ENCODE measurements around the gene ASPN. TPM values are rescaled to one million over a fixed set of nuclear protein-coding genes. Genes with fewer than 3 reads are reported as not detected.

The ASPN gene
- total RNA-seq, 2 donors from 2014 or later = not detected

- DNase-seq (ENCODE audit: low spot score in 2 of 2) = no peak
- Mint-ChIP-seq H3K9me3 (no peaks in the 10 kb centered on the region), H3K36me3 (no peaks in the 10 kb centered on the region), H3K27ac (no peak overlapping the region)
- no peak for ATAC-seq
Measured at GRCh38 chr9:92508018-92508820, 25.9 kb upstream of the ASPN start.

GRCh38 chr9:92507496-92507895, 25.2 kb upstream of the ASPN start:
- Mint-ChIP-seq H3K36me3 (no peaks in the 10 kb centered on the region), H3K9me3 (no peaks in the 10 kb centered on the region), H3K27ac (no peak overlapping the region)
- DNase-seq (ENCODE audit: low spot score in 2 of 2) (no peak), ATAC-seq (no peak)

GRCh38 chr9:92507005-92507404, 24.7 kb upstream of the ASPN start:
- Mint-ChIP-seq H3K9me3 (no peaks in the 10 kb centered on the region), H3K36me3 (no peaks in the 10 kb centered on the region), H3K27ac (no peak overlapping the region)
- DNase-seq (ENCODE audit: low spot score in 2 of 2) = no peak
- no peak for ATAC-seq

- DNase-seq (ENCODE audit: low spot score in 2 of 2) (no peak), ATAC-seq (no peak)
- H3K9me3 Mint-ChIP-seq = no peaks in the 10 kb centered on the region
- peak overlapping the region in 1 of 2 donors; percentile 66 for H3K27ac Mint-ChIP-seq
- H3K36me3 Mint-ChIP-seq = no peaks in the 10 kb centered on the region
Measured at GRCh38 chr9:92506184-92506857, 24.0 kb upstream of the ASPN start.

- Mint-ChIP-seq H3K36me3 (no peaks in the 10 kb centered on the region), H3K9me3 (no peaks in the 10 kb centered on the region), H3K27ac (peak overlapping the region in 1 of 2 donors; percentile 33)
- DNase-seq (ENCODE audit: low spot score in 2 of 2) = no peak
- ATAC-seq = no peak
Measured at GRCh38 chr9:92504881-92505280, 22.6 kb upstream of the ASPN start.

- Mint-ChIP-seq H3K36me3 (no peaks in the 10 kb centered on the region), H3K9me3 (no peaks in the 10 kb centered on the region), H3K27ac (no peak overlapping the region)
- ATAC-seq (no peak), DNase-seq (ENCODE audit: low spot score in 2 of 2) (no peak)
Measured at GRCh38 chr9:92503156-92503555, 20.9 kb upstream of the ASPN start.

- ATAC-seq = peak; percentile 45 to 59
- H3K36me3 Mint-ChIP-seq = no peaks in the 10 kb centered on the region
- no peak for DNase-seq (ENCODE audit: low spot score in 2 of 2)
- no peaks in the 10 kb centered on the region for H3K9me3 Mint-ChIP-seq
- H3K27ac Mint-ChIP-seq = no peak overlapping the region
Measured at GRCh38 chr9:92501671-92502393, 19.5 kb upstream of the ASPN start.

- no peak overlapping the region for H3K27ac Mint-ChIP-seq
- H3K36me3 Mint-ChIP-seq = no peaks in the 10 kb centered on the region
- ATAC-seq (no peak), DNase-seq (ENCODE audit: low spot score in 2 of 2) (no peak)
- no peaks in the 10 kb centered on the region for H3K9me3 Mint-ChIP-seq
Measured at GRCh38 chr9:92500725-92501124, 18.4 kb upstream of the ASPN start.

GRCh38 chr9:92499701-92500100, 17.4 kb upstream of the ASPN start:
- H3K27ac Mint-ChIP-seq = no peak overlapping the region
- no peaks in the 10 kb centered on the region for H3K36me3 Mint-ChIP-seq
- no peak for ATAC-seq
- no peaks in the 10 kb centered on the region for H3K9me3 Mint-ChIP-seq
- no peak for DNase-seq (ENCODE audit: low spot score in 2 of 2)

- no peak for ATAC-seq
- H3K9me3 Mint-ChIP-seq = no peaks in the 10 kb centered on the region
- H3K27ac Mint-ChIP-seq = no peak overlapping the region
- no peaks in the 10 kb centered on the region for H3K36me3 Mint-ChIP-seq
- no peak for DNase-seq (ENCODE audit: low spot score in 2 of 2)
Measured at GRCh38 chr9:92496396-92497176, 14.3 kb upstream of the ASPN start.

- Mint-ChIP-seq H3K9me3 (no peaks in the 10 kb centered on the region), H3K27ac (no peak overlapping the region), H3K36me3 (no peaks in the 10 kb centered on the region)
- ATAC-seq (no peak), DNase-seq (ENCODE audit: low spot score in 2 of 2) (no peak)
Measured at GRCh38 chr9:92494856-92495255, 12.6 kb upstream of the ASPN start.

- Mint-ChIP-seq H3K9me3 (no peaks in the 10 kb centered on the region), H3K36me3 (no peaks in the 10 kb centered on the region), H3K27ac (no peak overlapping the region)
- peak in 1 of 2 donors; percentile 64 for ATAC-seq
- no peak for DNase-seq (ENCODE audit: low spot score in 2 of 2)
Measured at GRCh38 chr9:92493749-92494387, 11.6 kb upstream of the ASPN start.

- H3K9me3 Mint-ChIP-seq = no peaks in the 10 kb centered on the region
- no peak for ATAC-seq
- no peak for DNase-seq (ENCODE audit: low spot score in 2 of 2)
- no peaks in the 10 kb centered on the region for H3K36me3 Mint-ChIP-seq
- no peak overlapping the region for H3K27ac Mint-ChIP-seq
Measured at GRCh38 chr9:92492781-92493401, 10.6 kb upstream of the ASPN start.

- Mint-ChIP-seq H3K27ac (no peak overlapping the region), H3K36me3 (no peaks in the 10 kb centered on the region), H3K9me3 (no peaks in the 10 kb centered on the region)
- DNase-seq (ENCODE audit: low spot score in 2 of 2) (no peak), ATAC-seq (no peak)
Measured at GRCh38 chr9:92488681-92489550, 6.6 kb upstream of the ASPN start.

- DNase-seq (ENCODE audit: low spot score in 2 of 2) = no peak
- no peak overlapping the region for H3K27ac Mint-ChIP-seq
- no peak for ATAC-seq
- H3K9me3 Mint-ChIP-seq = no peaks in the 10 kb centered on the region
- H3K36me3 Mint-ChIP-seq = no peaks in the 10 kb centered on the region
Measured at GRCh38 chr9:92486371-92486770, 4.1 kb upstream of the ASPN start.

All from activated naive CD4-positive, alpha-beta T cell treated with anti-CD3 and anti-CD28 coated beads, Interleukin-2, amount 50 U/mL, for 72 hours (primary cell).